Glomerular endothelial cell (primary cell): ENCODE measurements around the gene C19orf44. TPM values are rescaled to one million over a fixed set of nuclear protein-coding genes. Genes with fewer than 3 reads are reported as not detected.
"Not testable (repeated sequence)": the region's sequence is repeated elsewhere in the genome, so short reads cannot be mapped to it uniquely, and the experiment has no call there.

Experiments
- DNase-seq: peaks from one replicate; pipeline ENCODE4 v3.0.0-alpha.2; 2011; ENCODE audit warnings: low read depth, low spot score; ENCODE audit errors: extremely low read depth
- total RNA-seq: library from RNA; depleted of rRNA; stranded (reverse); fragments of >200 nt; gene quantifications from 2 replicates; pipeline ENCODE4 v1.2.3, GENCODE V29; 2015

C19orf44 gene
- total RNA-seq, 1 donor from 2014 or later: 4.1 TPM

DNA sequence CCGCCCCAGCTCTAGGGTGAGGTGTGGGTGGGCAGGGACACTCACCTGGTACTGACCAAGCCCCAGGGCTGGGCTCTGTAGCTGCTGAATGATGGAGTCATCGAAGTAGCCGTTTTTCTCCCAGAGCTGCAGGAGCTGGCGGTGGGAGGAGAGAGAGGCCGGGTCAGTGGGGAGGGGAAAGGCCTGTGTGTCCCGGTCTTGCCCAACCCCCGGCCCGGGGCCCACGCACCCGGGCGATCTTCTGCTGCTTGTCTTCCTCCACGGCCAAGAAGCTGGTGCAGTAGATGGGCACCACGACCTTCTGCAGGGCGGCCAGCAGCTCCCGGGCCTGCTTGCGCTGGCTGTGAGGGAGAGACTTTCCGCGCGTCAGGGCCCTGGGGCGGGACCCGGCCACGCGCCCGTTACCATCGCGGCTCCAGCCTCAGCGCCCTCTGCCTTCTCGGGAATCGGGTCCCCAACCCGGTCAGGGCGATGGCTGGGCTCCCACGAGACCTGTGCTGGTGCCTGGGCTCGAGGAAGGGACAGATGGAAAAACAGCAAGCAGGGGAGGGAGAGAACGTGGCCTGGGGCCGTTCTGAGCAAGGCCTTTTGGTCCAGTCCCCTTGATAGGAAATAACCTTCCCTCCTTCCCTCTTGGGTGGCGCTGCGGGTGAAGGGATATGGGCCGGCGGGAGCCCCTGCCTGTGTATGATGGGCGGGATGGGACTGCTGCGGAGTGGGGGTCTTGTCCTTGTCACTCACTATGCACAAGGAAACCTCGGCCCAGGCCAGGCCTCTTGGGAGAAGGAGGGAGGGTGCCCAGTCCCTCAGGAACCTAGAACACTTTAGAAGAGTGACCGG, 34.6 kb downstream of the C19orf44 start:
- DNase-seq: no peak

DNA sequence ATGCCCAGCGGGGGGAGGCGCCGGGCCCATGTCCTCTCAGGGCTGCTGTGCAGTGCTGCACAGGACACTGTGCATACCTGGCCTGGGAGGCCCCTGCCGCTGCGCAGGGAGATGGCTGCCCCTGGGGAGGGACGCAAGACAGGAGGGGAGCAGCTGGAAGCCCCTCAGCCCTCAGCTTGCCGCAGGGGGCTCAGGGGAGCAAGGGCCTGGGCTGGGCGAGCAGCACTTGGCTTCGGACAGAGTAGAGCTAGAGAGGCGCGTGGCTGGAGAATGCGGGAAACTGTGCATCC, 35.1 kb downstream of the C19orf44 start:
- no peak for DNase-seq

- DNase-seq: no peak
Measured at GRCh38 chr19:16532440-16533234, 36.4 kb downstream of the C19orf44 start.

DNA sequence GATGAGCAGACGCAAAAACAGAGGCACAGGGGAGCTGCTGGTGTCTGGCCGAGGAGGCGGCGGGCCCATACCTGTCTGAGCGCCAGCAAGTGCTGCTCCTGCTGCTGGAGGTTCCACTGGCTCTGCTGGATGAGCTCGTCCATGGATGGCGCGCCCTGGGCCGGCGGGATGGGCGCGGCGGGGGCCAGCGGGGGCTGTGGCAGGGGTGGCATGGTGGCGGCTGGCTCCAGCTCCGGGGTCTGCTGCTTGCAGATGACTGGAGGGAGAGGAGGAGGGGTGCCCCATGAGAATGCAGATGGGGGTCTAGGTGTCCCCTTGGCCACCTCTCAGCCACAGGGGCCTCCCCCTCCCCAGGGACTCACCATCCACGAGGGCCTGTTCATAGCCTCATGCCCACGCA, 39.2 kb downstream of the C19orf44 start:
- DNase-seq: no peak

- no peak for DNase-seq
Measured at GRCh38 chr19:16536130-16536529, 39.9 kb downstream of the C19orf44 start.

DNA sequence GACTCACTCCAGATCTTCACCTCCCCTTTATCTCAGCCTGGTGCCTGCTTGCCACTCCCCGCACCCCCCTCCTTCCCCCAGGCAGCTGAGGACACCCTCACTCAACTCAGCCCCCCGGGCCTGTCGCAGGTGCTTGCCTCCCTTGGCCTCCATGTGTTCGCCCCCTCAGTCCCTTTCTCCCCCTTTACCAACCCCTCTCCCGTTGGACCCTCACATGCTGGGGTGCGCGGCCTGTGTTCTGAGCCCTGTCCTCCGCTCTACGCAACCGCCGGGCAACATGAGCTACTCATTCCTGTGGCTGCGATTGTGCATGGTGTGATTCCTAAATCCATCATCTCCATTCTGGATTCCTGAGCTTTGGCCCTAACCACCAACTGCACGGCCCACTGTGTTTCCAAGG, 40.9 kb downstream of the C19orf44 start:
- no peak for DNase-seq

DNA sequence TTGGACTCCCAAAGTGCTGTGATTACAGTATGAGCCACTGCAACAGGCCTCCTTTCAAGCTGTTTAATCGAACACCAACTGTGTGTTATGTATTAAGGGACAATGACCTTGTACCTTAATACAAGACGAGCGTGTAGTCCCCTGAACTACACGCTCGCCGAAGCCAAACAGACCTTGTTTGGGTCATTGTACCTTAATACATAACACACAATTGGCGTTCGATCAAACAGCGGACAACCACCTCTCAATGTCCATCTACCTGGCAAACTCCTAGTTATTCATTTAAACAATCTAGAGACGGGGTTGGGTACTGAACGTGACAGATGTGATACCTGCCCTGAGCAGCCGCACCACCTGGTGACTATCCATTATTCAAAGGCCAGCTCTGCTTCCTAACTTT, 44.8 kb downstream of the C19orf44 start:
- DNase-seq: no peak

DNA sequence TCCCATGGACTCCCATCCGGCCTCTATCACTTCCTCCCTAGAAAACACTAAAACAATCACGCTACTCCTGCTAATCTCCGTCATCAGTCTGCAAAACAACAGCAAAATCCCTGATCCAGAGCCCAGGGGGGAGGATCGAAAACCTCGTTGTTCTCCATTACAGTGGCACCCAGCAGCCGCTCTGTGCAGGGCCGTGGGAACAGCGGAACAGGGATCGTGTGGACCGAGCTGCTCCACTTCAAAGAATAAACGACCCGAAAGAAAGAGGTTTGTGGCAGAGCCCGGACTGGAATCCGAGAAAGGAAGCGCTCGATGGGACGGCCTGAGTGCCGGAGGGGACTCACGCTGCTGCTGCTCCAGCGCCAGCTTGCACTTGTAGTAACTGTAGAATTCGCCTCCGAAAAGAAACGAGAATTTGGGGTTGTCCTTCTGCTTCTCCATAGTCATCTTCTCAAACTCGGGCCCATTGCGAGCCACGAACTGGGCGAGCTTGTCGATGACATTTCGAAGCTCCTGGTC, 45.4 kb downstream of the C19orf44 start:
- DNase-seq: no peak

- DNase-seq: no peak
Measured at GRCh38 chr19:16542045-16542909, 46.1 kb downstream of the C19orf44 start, which contains the start of gene CHERP. Gene CHERP, minus strand, starts transcription at chr19:16542437. Its CDS starts 59 bp downstream, at chr19:16542378.

DNA sequence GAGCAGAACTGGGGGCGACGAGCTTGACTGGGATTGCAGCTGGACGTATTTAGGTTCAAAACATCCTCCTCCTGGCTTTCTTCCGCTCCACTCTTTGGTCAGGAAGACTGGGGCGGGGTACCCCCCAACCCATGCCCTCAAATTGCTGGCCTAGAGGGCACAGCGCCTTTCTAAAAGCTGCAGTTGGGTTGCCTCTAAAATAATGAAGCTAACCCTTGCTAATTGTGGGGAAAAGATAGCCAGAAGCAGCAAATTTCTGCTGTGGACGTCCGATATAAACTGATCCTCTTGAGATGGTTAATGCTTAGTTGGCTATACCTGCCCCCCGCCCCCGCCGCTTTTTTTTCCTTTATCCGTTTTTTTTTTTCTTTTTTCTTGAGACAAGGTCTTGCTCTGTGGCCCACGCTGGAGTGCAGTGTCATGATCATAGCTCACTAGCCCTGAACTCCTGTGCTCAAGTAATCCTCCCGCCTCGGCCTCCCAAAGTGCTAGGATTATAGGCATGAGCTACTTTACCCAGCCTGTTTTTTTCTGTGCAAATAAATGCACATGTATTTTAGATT, 46.8 kb downstream of the C19orf44 start:
- no peak for DNase-seq

- DNase-seq: not testable (repeated sequence)
Measured at GRCh38 chr19:16543734-16544133, 47.5 kb downstream of the C19orf44 start.

- DNase-seq: no peak
Measured at GRCh38 chr19:16544473-16545231, 48.5 kb downstream of the C19orf44 start.

DNA sequence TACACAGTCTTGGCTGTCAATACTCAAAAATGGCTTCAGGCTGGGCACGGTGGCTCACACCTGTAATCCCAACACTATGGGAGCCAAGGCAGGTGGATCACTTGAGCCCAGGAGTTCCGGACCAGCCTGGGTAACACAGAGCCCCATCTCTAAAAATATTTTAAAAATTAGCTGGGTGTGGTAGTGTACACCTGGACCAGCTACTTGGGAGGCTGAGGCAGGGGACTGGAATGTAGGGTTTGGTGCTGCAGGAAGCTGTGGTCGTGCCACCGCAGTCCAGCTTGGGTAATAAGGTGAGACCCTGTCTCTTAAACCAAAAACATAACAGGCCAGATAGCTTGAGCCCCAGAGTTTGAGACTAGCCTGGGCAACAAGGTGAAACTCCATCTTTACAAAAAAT, 52.8 kb downstream of the C19orf44 start:
- no peak for DNase-seq

DNA sequence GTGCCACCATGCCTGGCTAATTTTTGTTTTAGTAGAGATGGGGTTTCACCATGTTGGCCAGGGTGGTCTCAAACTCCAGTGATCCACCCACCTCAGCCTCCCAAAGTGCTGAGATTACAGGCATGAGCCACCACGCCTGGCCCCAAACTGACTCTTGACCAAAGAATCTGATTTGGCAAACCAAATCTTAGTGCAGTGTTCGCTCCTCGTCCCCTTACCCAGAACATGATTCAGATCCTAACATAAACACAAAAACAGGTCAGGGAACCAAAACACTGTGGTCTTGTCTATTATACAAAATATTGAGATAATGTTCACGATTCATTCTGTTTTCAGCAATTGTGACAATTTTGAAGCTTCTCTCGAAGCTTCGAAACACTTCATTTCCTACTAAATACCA, 55.7 kb downstream of the C19orf44 start:
- DNase-seq: not testable (repeated sequence)

DNA sequence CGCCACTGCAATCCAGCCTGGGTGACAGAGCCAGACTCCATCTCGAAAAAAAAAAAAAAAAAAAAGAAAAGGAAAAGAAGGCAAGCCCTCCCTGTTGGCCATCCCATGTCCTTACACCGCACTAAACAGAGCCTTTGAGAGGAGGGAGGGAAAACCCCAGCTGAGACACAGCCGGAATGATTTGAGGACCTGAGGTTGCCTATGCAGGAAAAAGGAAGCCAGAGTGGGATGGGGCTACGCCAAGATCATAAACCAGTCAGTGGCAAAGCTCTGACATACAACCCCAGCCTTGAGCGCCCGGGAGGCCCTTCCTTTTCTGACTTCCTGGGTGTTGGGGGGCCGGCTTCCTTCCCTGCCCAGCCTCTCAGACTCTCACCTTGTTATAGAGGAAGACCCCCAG, 58.6 kb downstream of the C19orf44 start:
- no peak for DNase-seq

DNA sequence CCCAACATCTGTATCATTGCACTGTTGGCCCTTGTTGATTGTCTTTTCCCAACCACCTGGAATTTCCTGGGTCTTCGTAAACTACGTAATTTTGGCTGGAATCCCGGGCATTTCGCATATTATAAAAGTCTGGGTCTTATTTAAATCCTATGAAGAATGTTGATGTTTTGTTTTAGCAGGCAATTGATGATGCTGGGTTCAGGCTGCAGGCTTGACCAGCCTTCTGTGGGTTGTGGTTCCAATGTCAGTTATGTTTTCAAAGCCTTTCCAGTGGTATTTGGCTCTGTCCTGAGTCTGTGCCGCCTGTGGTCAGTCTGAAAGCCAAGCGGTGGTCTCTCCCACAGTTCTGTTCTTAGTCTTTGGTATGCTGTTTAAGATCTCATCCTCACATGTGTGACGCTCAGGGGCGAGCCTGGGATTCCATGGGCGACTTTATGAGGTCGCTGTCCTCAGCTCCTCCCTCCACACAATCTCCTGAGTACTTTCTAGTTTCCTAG, 63.6 kb downstream of the C19orf44 start:
- DNase-seq: no peak

- no peak for DNase-seq
Measured at GRCh38 chr19:16561382-16561781, 65.2 kb downstream of the C19orf44 start.

- DNase-seq: no peak
Measured at GRCh38 chr19:16562608-16563025, 66.4 kb downstream of the C19orf44 start.

DNA sequence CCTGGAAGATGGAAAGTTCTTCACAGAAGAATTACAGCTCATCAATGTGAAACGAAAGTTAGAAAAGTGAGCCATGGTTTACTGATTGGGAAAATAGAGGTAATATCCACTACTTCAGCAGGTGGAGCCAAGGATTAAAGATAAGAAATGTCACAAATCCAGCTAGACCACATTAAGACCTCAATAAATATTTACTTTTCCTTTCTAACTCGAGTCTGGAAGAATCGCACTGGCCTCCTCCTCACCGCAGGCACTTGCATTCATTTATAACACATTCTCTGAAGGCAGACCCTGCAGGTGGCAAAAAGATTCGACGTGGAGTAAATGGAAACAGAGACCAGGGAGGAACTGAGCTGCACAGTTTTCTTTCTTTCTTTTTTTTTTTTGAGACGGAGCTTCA, 68.6 kb downstream of the C19orf44 start:
- no peak for DNase-seq

DNA sequence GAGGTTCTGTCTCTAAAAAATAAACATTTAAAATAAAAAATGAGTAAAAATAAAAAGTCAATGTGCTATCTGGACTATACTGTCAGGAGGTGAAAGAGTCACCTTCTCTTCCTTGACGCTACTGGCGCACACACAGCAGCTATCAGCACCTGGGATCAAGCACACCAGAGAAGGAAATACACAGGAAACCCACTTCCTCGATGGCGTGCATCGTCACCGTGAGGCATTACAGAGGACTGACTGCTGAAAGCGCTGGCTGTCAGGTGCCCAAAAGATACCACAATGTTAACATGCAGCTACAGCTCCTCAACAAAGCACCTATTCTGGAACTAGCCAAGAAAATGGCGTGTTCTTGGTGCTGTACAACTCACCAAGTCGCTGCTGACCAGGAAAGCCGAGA, 70.0 kb downstream of the C19orf44 start:
- no peak for DNase-seq
